Measurements from ENCODE around the gene RAD23A.

GRCh38 chr19:12987190-12987589, 41.5 kb downstream of the RAD23A start:
- TF ChIP-seq EZH2 (IDR thresholded peaks at IDR 0.05; ENCODE audit: borderline replicate concordance, low read length) (no peak), CTCF (conservative IDR thresholded peaks at IDR 0.05 in 1 of 2, IDR thresholded peaks at IDR 0.05 in 1 of 2; ENCODE audit: extremely low read depth in 1 of 2, insufficient read depth in 1 of 2, low read depth in 1 of 2, low read length in 2 of 2) (no peak)

Data from mammary epithelial cell (primary cell).